WTC11 (cell line): ENCODE data around the gene IL10RA. TPM values are rescaled to one million over a fixed set of nuclear protein-coding genes. Genes with fewer than 3 reads are reported as not detected.

Source experiments
- ATAC-seq: fragments of 200-7000 bp; cut with Tn5 transposase; 2 replicates; pipeline ENCODE4 v1.10.0; 2021; ENCODE audit warnings: mild to moderate bottlenecking, moderate library complexity
- CTCF ChIA-PET: fragments of 300-600 bp; sonication (Branson Sonifier 250); formaldehyde crosslinking; loops from one replicate; lab custom pipeline; 2021; ENCODE audit warnings: antibody characterized with exemption; lab: Charles Lee
- POLR2A ChIA-PET: fragments of 350-600 bp; sonication (Branson Sonifier 250); formaldehyde crosslinking; loops from one replicate; lab custom pipeline; 2021; ENCODE audit warnings: antibody characterized with exemption; lab: Charles Lee
- DNase-seq: peaks from one replicate; pipeline ENCODE4 v3.0.0; 2021; ENCODE audit warnings: low spot score
- H3K27ac Mint-ChIP-seq: 2 replicates; pipeline ENCODE4 v1.8.0; 2021; ENCODE audit warnings: mixed read lengths
- H3K27me3 Mint-ChIP-seq: 2 replicates; pipeline ENCODE4 v1.8.0; 2021; ENCODE audit warnings: low read depth, mild to moderate bottlenecking, moderate library complexity, mixed read lengths
- H3K36me3 Mint-ChIP-seq: 2 replicates; pipeline ENCODE4 v1.8.0; 2021; ENCODE audit warnings: mixed read lengths
- H3K4me1 Mint-ChIP-seq: 2 replicates; pipeline ENCODE4 v1.8.0; 2022; ENCODE audit warnings: mixed read lengths
- H3K4me3 Mint-ChIP-seq: 2 replicates; pipeline ENCODE4 v1.8.0; 2021; ENCODE audit warnings: mild to moderate bottlenecking, moderate library complexity, mixed read lengths
- H3K9me3 Mint-ChIP-seq: 2 replicates; pipeline ENCODE4 v1.8.0; 2021; ENCODE audit warnings: mixed read lengths
- CREB1 ChIP-seq: sonication (generic); formaldehyde crosslinking; IDR thresholded peaks from 2 replicates; pipeline ENCODE4 v1.8.0; 2023; ENCODE audit warnings: mild to moderate bottlenecking, missing genetic modification reagents
- JUN ChIP-seq: sonication (generic); formaldehyde crosslinking; IDR thresholded peaks from 2 replicates; pipeline ENCODE4 v1.8.0; 2023; ENCODE audit warnings: mild to moderate bottlenecking, missing genetic modification reagents
- NFYB ChIP-seq: sonication (generic); formaldehyde crosslinking; conservative IDR thresholded peaks from 2 replicates; pipeline ENCODE4 v1.8.0; 2022; ENCODE audit warnings: low read depth, missing genetic modification reagents
- PRRX2 ChIP-seq: fragments of 250-450 bp; sonication (Bioruptor Pico); IDR thresholded peaks from 2 replicates; pipeline ENCODE4 v1.8.0; 2021; ENCODE audit warnings: mild to moderate bottlenecking
- STAT6 ChIP-seq: sonication (generic); formaldehyde crosslinking; conservative IDR thresholded peaks from 2 replicates; pipeline ENCODE4 v1.8.1; 2023; ENCODE audit warnings: mild to moderate bottlenecking, low read depth, missing genetic modification reagents, moderate library complexity
- TCF7 ChIP-seq: sonication (generic); formaldehyde crosslinking; IDR thresholded peaks from 2 replicates; pipeline ENCODE4 v1.8.0; 2022; ENCODE audit warnings: mild to moderate bottlenecking, low read depth, missing genetic modification reagents, moderate library complexity
- ZNF263 ChIP-seq: sonication (generic); formaldehyde crosslinking; IDR thresholded peaks from 2 replicates; pipeline ENCODE4 v1.8.1; 2022; ENCODE audit warnings: low read depth, mild to moderate bottlenecking, moderate library complexity, missing genetic modification reagents
- ZNF396 ChIP-seq: fragments of 250-450 bp; sonication (Bioruptor Pico); IDR thresholded peaks from 2 replicates; pipeline ENCODE4 v1.8.0; 2021; ENCODE audit warnings: mild to moderate bottlenecking, moderate library complexity, borderline replicate concordance
- total RNA-seq: library from RNA; stranded (reverse); gene quantifications from 3 replicates; pipeline ENCODE4 v1.2.3, GENCODE V29; 2021
- TF ChIP-seq, protein P1 (sequence below): sonication (generic); formaldehyde crosslinking; IDR thresholded peaks from 2 replicates; pipeline ENCODE4 v1.8.1; 2022; ENCODE audit warnings: missing genetic modification reagents, borderline replicate concordance
- TF ChIP-seq, protein P2 (sequence below): fragments of 250-450 bp; sonication (Bioruptor Pico); conservative IDR thresholded peaks from 2 replicates; pipeline ENCODE4 v1.9.0; 2021; ENCODE audit warnings: mild to moderate bottlenecking
- TF ChIP-seq, protein P3 (sequence below): sonication (generic); formaldehyde crosslinking; IDR thresholded peaks from 2 replicates; pipeline ENCODE4 v1.8.0; 2023; ENCODE audit warnings: missing genetic modification reagents, mild to moderate bottlenecking, borderline replicate concordance
- TF ChIP-seq, protein P4 (sequence below): sonication (generic); formaldehyde crosslinking; IDR thresholded peaks from 2 replicates; pipeline ENCODE4 v1.8.0; 2022; ENCODE audit warnings: missing genetic modification reagents
- TF ChIP-seq, protein P5 (sequence below): sonication (generic); formaldehyde crosslinking; IDR thresholded peaks from 2 replicates; pipeline ENCODE4 v1.8.1; 2023; ENCODE audit warnings: mild to moderate bottlenecking, missing genetic modification reagents, moderate library complexity

IL10RA gene
- total RNA-seq, 1 experiment from 2014 or later: 0.74 TPM

- TF ChIP-seq, protein P1, sequence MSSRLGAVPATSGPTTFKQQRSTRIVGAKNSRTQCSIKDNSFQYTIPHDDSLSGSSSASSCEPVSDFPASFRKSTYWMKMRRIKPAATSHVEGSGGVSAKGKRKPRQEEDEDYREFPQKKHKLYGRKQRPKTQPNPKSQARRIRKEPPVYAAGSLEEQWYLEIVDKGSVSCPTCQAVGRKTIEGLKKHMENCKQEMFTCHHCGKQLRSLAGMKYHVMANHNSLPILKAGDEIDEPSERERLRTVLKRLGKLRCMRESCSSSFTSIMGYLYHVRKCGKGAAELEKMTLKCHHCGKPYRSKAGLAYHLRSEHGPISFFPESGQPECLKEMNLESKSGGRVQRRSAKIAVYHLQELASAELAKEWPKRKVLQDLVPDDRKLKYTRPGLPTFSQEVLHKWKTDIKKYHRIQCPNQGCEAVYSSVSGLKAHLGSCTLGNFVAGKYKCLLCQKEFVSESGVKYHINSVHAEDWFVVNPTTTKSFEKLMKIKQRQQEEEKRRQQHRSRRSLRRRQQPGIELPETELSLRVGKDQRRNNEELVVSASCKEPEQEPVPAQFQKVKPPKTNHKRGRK (CRISPR knock-in tag): no peak
- TF ChIP-seq, protein P2, sequence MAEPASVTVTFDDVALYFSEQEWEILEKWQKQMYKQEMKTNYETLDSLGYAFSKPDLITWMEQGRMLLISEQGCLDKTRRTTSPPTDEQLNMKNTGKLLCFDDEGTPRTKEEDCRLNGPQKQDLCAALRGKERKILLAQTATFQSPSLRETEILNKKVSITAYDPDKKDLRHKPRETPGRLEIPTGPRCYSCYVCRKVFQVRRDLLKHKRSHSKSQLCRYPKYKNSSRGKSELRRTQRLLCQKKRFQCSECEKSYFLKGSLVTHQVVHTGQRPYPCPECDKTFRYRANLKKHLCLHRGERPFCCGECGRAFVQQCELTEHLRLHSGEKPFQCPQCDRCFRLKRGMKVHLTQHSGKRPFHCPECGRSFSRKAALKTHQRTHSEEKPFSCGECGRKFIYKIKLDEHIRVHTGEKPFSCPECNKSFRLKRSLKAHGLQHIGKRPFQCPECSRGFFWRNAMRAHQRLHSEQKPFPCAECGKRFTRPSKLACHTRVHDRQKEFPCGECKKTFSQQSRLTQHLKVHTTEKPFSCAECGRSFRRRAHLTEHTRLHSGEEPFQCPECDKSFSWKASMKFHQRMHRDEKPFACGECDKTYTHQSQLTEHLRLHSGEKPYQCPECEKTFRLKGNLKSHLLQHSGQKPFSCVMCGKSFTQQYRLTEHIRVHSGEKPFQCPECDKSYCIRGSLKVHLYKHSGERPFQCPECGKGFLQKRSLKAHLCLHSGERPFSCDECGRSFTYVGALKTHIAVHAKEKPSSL (CRISPR knock-in tag): no peak
- TF ChIP-seq, protein P3, sequence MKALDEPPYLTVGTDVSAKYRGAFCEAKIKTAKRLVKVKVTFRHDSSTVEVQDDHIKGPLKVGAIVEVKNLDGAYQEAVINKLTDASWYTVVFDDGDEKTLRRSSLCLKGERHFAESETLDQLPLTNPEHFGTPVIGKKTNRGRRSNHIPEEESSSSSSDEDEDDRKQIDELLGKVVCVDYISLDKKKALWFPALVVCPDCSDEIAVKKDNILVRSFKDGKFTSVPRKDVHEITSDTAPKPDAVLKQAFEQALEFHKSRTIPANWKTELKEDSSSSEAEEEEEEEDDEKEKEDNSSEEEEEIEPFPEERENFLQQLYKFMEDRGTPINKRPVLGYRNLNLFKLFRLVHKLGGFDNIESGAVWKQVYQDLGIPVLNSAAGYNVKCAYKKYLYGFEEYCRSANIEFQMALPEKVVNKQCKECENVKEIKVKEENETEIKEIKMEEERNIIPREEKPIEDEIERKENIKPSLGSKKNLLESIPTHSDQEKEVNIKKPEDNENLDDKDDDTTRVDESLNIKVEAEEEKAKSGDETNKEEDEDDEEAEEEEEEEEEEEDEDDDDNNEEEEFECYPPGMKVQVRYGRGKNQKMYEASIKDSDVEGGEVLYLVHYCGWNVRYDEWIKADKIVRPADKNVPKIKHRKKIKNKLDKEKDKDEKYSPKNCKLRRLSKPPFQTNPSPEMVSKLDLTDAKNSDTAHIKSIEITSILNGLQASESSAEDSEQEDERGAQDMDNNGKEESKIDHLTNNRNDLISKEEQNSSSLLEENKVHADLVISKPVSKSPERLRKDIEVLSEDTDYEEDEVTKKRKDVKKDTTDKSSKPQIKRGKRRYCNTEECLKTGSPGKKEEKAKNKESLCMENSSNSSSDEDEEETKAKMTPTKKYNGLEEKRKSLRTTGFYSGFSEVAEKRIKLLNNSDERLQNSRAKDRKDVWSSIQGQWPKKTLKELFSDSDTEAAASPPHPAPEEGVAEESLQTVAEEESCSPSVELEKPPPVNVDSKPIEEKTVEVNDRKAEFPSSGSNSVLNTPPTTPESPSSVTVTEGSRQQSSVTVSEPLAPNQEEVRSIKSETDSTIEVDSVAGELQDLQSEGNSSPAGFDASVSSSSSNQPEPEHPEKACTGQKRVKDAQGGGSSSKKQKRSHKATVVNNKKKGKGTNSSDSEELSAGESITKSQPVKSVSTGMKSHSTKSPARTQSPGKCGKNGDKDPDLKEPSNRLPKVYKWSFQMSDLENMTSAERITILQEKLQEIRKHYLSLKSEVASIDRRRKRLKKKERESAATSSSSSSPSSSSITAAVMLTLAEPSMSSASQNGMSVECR (CRISPR knock-in tag): no peak
- TF ChIP-seq TCF7 (no peak), PRRX2 (CRISPR knock-in tag) (no peak), CREB1 (CRISPR knock-in tag) (no peak), ZNF396 (CRISPR knock-in tag) (no peak), STAT6 (CRISPR knock-in tag) (no peak), JUN (CRISPR knock-in tag) (no peak), NFYB (CRISPR knock-in tag) (no peak), ZNF263 (CRISPR knock-in tag) (no peak)
- TF ChIP-seq, protein P4, sequence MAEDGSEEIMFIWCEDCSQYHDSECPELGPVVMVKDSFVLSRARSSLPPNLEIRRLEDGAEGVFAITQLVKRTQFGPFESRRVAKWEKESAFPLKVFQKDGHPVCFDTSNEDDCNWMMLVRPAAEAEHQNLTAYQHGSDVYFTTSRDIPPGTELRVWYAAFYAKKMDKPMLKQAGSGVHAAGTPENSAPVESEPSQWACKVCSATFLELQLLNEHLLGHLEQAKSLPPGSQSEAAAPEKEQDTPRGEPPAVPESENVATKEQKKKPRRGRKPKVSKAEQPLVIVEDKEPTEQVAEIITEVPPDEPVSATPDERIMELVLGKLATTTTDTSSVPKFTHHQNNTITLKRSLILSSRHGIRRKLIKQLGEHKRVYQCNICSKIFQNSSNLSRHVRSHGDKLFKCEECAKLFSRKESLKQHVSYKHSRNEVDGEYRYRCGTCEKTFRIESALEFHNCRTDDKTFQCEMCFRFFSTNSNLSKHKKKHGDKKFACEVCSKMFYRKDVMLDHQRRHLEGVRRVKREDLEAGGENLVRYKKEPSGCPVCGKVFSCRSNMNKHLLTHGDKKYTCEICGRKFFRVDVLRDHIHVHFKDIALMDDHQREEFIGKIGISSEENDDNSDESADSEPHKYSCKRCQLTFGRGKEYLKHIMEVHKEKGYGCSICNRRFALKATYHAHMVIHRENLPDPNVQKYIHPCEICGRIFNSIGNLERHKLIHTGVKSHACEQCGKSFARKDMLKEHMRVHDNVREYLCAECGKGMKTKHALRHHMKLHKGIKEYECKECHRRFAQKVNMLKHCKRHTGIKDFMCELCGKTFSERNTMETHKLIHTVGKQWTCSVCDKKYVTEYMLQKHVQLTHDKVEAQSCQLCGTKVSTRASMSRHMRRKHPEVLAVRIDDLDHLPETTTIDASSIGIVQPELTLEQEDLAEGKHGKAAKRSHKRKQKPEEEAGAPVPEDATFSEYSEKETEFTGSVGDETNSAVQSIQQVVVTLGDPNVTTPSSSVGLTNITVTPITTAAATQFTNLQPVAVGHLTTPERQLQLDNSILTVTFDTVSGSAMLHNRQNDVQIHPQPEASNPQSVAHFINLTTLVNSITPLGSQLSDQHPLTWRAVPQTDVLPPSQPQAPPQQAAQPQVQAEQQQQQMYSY: no peak
- TF ChIP-seq, protein P5, sequence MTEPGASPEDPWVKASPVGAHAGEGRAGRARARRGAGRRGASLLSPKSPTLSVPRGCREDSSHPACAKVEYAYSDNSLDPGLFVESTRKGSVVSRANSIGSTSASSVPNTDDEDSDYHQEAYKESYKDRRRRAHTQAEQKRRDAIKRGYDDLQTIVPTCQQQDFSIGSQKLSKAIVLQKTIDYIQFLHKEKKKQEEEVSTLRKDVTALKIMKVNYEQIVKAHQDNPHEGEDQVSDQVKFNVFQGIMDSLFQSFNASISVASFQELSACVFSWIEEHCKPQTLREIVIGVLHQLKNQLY: no peak
- TF ChIP-seq, all 79 proteins: peak for 0
- no peaks in the 10 kb centered on the region for H3K27me3 Mint-ChIP-seq
- H3K4me1 Mint-ChIP-seq: peaks cover 3% of the 10 kb centered on the region; the same call in 1 of the 2 replicates
- H3K36me3 Mint-ChIP-seq: no peaks in the 10 kb centered on the region
- H3K27ac Mint-ChIP-seq: no peak overlapping the region
- no peaks in the 10 kb centered on the region for H3K9me3 Mint-ChIP-seq
- H3K4me3 Mint-ChIP-seq: no peak overlapping the region
- ChIA-PET POLR2A (no interaction called here), CTCF (interaction anchor here (1.4 kb wide), 1 partner anchor 241 kb away, joined by 4 read pairs; no protein-coding TSS in a partner anchor)
- no peak for DNase-seq
- ATAC-seq: no peak
These were observed 63.6 kb downstream of the IL10RA start for GRCh38 chr11:118049771-118050170.
